DOHH2 (cell line): ENCODE data around the gene HIC1.

Source experiments
- CTCF ChIP-seq: fragments of 200-600 bp; sonication (generic); IDR thresholded peaks from one replicate; pipeline ENCODE4 v1.5.1; 2014; ENCODE audit warnings: antibody characterized with exemption, mild to moderate bottlenecking, low read depth, low read length; ENCODE audit not compliant: poor library complexity, severe bottlenecking
- EZH2phosphoT487 ChIP-seq: fragments of 200-600 bp; sonication (generic); IDR thresholded peaks from 2 replicates; pipeline ENCODE4 v1.6.1; 2017; ENCODE audit warnings: borderline replicate concordance, mild to moderate bottlenecking, antibody characterized with exemption, low read length, moderate library complexity, mixed read lengths

GRCh38 chr17:2067608-2068024, 12.7 kb downstream of the HIC1 start:
- TF ChIP-seq CTCF (no peak), EZH2phosphoT487 (no peak)
